HG02938 (cell line): Measurements from ENCODE around the gene SH3D19.
"Not testable (repeated sequence)": the region's sequence is repeated elsewhere in the genome, so short reads cannot be mapped to it uniquely, and the experiment has no call there.

ENCODE experiments used
- ATAC-seq: cut with Tn5 transposase; IDR thresholded peaks from one replicate; pipeline ENCODE4 v1.9.1; 2021; ENCODE audit warnings: mild to moderate bottlenecking, moderate library complexity; ENCODE audit not compliant: unreplicated experiment

Gene SH3D19

DNA sequence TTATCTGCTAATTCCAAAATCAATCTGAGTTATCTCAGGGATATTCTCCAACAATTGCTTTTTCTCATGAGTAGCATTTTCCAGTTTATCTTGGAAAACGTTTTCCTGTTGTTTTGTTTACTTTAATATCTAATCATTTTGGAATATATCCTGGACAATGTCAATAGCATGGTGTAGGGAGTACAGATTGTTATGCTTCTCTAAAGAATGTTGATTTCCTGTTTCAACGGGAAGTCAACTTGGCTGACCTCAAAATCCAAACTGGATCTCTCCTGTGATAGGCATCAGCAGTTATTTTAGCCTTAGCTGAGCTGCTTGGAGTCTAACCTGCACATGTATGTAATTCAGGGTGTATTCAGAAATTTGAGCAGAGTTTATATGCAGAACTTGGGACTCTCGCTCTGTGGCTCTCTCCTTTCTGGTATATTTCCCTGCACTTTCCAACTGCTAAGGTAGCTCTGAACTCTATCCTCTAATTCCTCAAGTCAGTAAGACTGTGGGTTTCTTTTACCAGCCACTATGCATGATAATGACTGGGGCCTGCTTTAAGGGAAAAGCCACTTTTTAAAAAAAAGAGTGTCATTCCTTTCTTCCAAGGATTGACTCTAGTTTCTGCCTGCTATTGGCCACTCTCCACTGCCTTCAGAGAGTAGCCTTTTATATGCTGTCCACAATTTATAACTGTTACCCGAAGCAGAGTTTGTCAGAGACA lies 40.7 kb downstream of the SH3D19 start:
- ATAC-seq: no peak

DNA sequence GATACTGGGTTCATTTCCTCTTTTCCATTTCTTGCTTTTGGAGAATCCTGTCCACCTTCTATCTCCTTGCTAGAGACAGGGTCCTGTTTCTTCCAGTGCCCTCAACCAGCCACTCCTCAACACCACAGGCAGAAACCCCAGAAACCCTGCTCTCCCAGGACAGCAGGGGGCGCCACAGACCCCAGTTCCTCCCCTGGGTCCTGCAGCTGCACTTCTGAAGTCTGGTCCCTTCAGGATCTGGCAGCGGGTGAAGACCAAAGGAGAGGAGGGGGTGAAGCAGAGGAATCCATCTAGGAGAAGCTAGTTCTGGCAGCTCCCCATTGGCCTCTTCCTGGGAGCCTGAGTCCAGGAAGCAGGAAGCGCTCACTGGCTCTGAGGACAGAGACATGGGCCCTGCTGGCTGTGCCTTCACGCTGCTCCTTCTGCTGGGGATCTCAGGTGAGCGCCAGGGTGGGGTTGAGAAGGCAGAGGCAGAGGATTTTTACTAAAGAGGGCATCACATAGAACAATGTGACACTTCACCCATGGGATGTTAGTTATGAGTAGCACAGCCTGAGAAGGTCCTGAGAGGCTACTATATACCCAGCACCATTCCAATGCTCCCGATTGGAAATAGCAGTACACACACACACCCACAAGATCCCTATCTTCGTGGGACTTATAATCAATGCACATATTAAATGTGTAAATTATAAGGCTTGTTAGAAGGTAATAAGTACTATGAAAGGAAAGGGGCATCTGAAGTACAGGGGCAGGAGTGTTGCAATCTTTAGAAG lies 48.4 kb downstream of the SH3D19 start, which contains the start of gene PRSS48:
PRSS48 (plus strand) TSS at position 375 of the 776 bp plus-strand sequence; CDS start at position 387, 12 bp downstream.
- peak; percentile 54 for ATAC-seq

- ATAC-seq: not testable (repeated sequence)
These were observed 56.5 kb downstream of the SH3D19 start for GRCh38 chr4:151268905-151269304.

GRCh38 chr4:151267822-151268535 lies 57.4 kb downstream of the SH3D19 start:
- ATAC-seq: no peak

GRCh38 chr4:151267104-151267503 lies 58.3 kb downstream of the SH3D19 start:
- no peak for ATAC-seq

DNA sequence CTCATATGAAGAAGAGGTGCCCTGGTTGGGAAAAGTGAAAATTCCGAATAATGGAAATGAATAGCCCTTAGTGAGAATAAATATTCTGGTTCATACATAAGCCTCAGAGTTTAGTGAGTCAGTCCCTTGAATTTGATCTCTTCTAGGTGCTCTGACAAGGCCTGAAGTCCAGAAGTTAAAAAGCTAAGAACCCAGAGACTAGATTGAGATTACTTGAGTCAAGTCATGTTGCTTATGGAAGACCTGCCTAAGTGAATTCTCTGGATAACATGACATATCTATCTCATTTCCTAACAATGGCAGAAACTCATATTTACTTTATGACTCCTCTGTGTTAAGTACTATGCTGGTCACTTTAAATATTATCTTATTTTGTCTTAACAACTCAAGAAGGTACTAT lies 58.9 kb downstream of the SH3D19 start:
- no peak for ATAC-seq

- no peak for ATAC-seq
These were observed 62.0 kb downstream of the SH3D19 start for GRCh38 chr4:151263455-151263854.

- ATAC-seq: no peak
These were observed 64.9 kb downstream of the SH3D19 start for GRCh38 chr4:151260526-151260925.

- ATAC-seq: no peak
These were observed 65.7 kb downstream of the SH3D19 start for GRCh38 chr4:151259752-151260151.

DNA sequence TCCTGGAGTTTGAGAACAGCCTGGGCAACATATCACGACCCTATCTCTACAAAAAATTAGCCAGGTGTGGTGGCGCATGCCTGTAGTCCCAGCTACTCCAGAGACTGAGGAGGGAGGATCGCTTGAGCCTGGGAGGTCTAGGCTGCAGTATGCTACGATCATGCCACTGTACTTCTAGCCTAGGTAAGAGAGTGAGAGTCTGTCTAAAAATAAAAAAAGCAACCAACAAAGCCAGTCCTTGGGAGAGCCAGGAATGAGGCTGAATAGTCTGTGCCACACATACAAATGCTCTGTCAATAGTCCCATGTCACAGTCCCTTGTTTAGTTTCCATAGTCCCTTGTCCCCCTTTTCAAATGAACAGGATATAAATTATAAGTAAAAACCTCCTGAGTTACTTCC lies 67.7 kb downstream of the SH3D19 start:
- ATAC-seq: no peak

- no peak for ATAC-seq
These were observed 69.3 kb downstream of the SH3D19 start for GRCh38 chr4:151256134-151256533.

GRCh38 chr4:151255680-151256079 lies 69.7 kb downstream of the SH3D19 start:
- ATAC-seq: not testable (repeated sequence)

- ATAC-seq: not testable (repeated sequence)
These were observed 70.2 kb downstream of the SH3D19 start for GRCh38 chr4:151255226-151255625.

- ATAC-seq: no peak
These were observed 73.7 kb downstream of the SH3D19 start for GRCh38 chr4:151251603-151252304.

DNA sequence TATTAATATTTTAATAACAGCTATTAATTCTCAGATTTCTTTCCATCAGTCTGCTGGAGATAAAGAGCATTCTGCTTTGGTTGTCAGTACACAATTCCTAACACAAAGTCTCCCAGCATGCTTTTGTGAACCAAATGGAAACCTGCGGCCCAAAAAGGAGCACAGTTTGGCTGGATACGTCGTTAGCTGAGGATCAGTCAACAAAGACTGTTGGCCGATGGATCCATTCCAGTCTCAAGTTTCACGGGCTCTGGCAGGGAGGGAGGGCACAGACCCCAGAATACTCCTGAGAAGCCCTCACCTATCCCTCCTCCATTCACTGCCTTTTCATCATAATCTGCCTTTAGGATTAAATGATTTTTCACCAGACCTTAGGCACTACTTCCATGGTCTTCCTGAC lies 74.7 kb downstream of the SH3D19 start:
- no peak for ATAC-seq

DNA sequence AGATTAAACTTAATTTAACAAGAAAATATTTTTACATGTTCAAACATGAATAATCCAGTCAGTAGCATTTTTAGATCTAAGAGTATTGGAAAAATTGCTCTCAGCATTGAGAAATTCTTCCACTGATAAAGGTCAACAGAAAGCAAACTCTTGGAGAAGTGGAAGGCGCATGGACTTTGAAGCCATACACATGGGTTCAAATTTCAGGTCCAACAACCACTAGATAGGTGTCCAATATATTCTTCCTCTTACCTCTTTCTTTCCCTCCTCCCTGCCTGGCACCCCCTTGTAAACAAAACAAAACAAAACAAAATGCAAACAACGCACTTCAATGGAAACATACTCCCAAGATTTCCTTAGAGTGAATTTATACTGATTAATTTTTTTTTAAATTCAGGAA lies 76.9 kb downstream of the SH3D19 start:
- ATAC-seq: no peak

DNA sequence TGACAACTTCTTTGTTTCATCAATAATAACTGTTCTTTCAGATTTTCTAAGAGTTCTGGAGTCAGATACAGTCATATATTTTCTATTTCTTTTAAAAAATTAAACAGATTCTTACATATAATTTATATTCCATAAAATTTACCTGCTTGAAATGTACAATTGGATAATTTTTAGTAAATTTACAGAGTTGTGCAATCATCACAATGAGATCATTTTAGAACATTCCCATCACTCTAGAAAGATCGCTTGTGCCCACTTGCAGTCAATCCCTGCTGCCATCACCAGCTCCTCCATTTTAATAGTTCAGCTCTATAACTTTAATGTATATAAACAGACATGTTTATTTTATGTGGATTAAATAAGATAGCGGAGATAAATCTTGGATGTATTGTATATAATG lies 78.0 kb downstream of the SH3D19 start:
- no peak for ATAC-seq

GRCh38 chr4:151246742-151247141 lies 78.7 kb downstream of the SH3D19 start:
- no peak for ATAC-seq

GRCh38 chr4:151242305-151242704 lies 83.1 kb downstream of the SH3D19 start:
- ATAC-seq: no peak

DNA sequence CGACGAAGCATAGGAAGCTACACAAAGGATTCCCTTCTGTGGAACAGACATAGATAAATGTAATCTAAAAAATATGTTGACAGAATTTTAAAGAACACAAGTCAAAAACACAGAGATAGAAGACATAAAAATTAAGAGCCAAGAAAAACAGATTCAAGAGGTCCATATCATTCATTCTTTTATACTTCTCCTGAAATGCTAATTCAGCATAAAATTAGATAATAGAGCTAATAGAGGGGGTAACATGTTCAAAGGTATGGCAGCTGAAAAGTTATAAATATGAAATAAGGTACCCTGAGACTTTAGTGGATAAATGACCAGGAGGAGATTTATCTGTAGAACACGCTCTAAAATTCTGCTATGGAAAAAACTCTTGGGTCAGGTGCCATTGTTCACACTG lies 85.8 kb downstream of the SH3D19 start:
- no peak for ATAC-seq

GRCh38 chr4:151238477-151238876 lies 86.9 kb downstream of the SH3D19 start:
- ATAC-seq: no peak
